B cell (primary cell): ENCODE results near the gene LRFN5. TPM values are rescaled to one million over a fixed set of nuclear protein-coding genes. Genes with fewer than 3 reads are reported as not detected.

Experiments used
- ATAC-seq: fragments of 200-7000 bp; cut with Tn5 transposase; one replicate; pipeline ENCODE4 v1.10.0; 2021; ENCODE audit warnings: low read depth, mild to moderate bottlenecking, moderate number of reproducible peaks, moderate library complexity
- CTCF ChIA-PET: fragments of 350-600 bp; sonication (Branson Sonifier 250); formaldehyde crosslinking; loops from one replicate; lab custom pipeline; 2021; ENCODE audit warnings: antibody characterized with exemption, inconsistent platforms; lab: Charles Lee
- POLR2A ChIA-PET: fragments of 350-600 bp; sonication (Branson Sonifier 250); formaldehyde crosslinking; loops from one replicate; lab custom pipeline; 2021; ENCODE audit warnings: antibody characterized with exemption; lab: Charles Lee
- DNase-seq: peaks from one replicate; pipeline ENCODE4 v3.0.0; 2013
- H2AFZ ChIP-seq: 2 replicates; pipeline ENCODE4 v1.6.1; 2012; ENCODE audit warnings: mild to moderate bottlenecking, low read depth, low read length; ENCODE audit not compliant: insufficient read depth, poor library complexity, severe bottlenecking
- H3K27ac ChIP-seq, 2 donors: 1 replicate in 1 of 2; 2 replicates in 1 of 2; pipeline ENCODE4 v1.5.1; 2012 to 2013; ENCODE audit warnings: low read length in 2 of 2, mild to moderate bottlenecking in 2 of 2, moderate library complexity in 1 of 2
- H3K27me3 ChIP-seq, 4 experiments: fragments of 200-600 bp in 1 of 4; sonication (generic) in 1 of 4; replicated peaks in 1 of 4; 1 replicate in 2 of 4; 2 replicates in 2 of 4; pipeline versions ENCODE4 v1.6.1 to v1.7.0; 2013 to 2016; ENCODE audit warnings: low read length in 3 of 4, mild to moderate bottlenecking in 2 of 4, mixed read lengths in 1 of 4, moderate library complexity in 1 of 4; ENCODE audit not compliant: insufficient read depth in 4 of 4, control insufficient read depth in 3 of 4; ENCODE audit errors: control extremely low read depth in 1 of 4
- H3K36me3 ChIP-seq, 2 experiments: replicated peaks in 1 of 2; 1 replicate in 1 of 2; 2 replicates in 1 of 2; pipeline versions ENCODE4 v1.6.1 to v1.7.1; 2013; ENCODE audit warnings: low read length in 1 of 2; ENCODE audit not compliant: insufficient read depth in 2 of 2, control insufficient read depth in 1 of 2; ENCODE audit errors: control extremely low read depth in 1 of 2, extremely low read depth in 1 of 2
- H3K4me1 ChIP-seq, 2 donors: fragments of 200-600 bp in 1 of 2; sonication (generic) in 1 of 2; 1 replicate in 1 of 2; 2 replicates in 1 of 2; pipeline versions ENCODE4 v1.5.1 to v1.6.1; 2013 to 2017; ENCODE audit warnings: low read length in 2 of 2; ENCODE audit not compliant: control insufficient read depth in 2 of 2, insufficient read depth in 2 of 2
- H3K4me2 ChIP-seq: replicated peaks from 2 replicates; pipeline ENCODE3; 2012; ENCODE audit warnings: mild to moderate bottlenecking, low read depth, low read length; ENCODE audit not compliant: poor library complexity, severe bottlenecking
- H3K4me3 ChIP-seq, 5 experiments: fragments of 200-600 bp in 1 of 5; sonication (generic) in 1 of 5; 1 replicate in 3 of 5; 2 replicates in 2 of 5; pipeline versions ENCODE4 v1.5.1 to v1.7.0; 2011 to 2016; ENCODE audit warnings: low read length in 4 of 5, mild to moderate bottlenecking in 4 of 5, low read depth in 2 of 5, control low read depth in 1 of 5, moderate library complexity in 1 of 5; ENCODE audit not compliant: insufficient read depth in 1 of 5; ENCODE audit errors: control extremely low read depth in 1 of 5, extremely low read depth in 1 of 5
- H3K79me2 ChIP-seq: fragments of 200-600 bp; sonication (generic); one replicate; pipeline ENCODE4 v1.6.0; 2016; ENCODE audit warnings: low read length; ENCODE audit not compliant: control insufficient read depth, insufficient read depth
- H3K9ac ChIP-seq: fragments of 200-600 bp; sonication (generic); 2 replicates; pipeline ENCODE4 v1.6.1; 2017; ENCODE audit warnings: mild to moderate bottlenecking, low read length, moderate library complexity
- H3K9me3 ChIP-seq, 3 donors: one replicate each; pipeline versions ENCODE4 v1.6.1 to v1.7.1; 2013; ENCODE audit warnings: low read length in 2 of 3; ENCODE audit not compliant: control insufficient read depth in 2 of 3, insufficient read depth in 1 of 3; ENCODE audit errors: control extremely low read depth in 1 of 3
- H4K20me1 ChIP-seq: 2 replicates; pipeline ENCODE4 v1.6.0; 2012; ENCODE audit warnings: mild to moderate bottlenecking, low read length; ENCODE audit not compliant: insufficient read depth, control insufficient read depth, poor library complexity, severe bottlenecking
- H3K27ac Mint-ChIP-seq: one replicate; pipeline ENCODE4 v1.8.0; 2021; ENCODE audit warnings: mixed read lengths
- H3K27me3 Mint-ChIP-seq: one replicate; pipeline ENCODE4 v1.8.0; 2021; ENCODE audit warnings: mixed read lengths
- H3K4me1 Mint-ChIP-seq: one replicate; pipeline ENCODE4 v1.8.0; 2021; ENCODE audit warnings: mixed read lengths
- H3K4me3 Mint-ChIP-seq: one replicate; pipeline ENCODE4 v1.8.0; 2021; ENCODE audit warnings: mixed read lengths
- H3K9me3 Mint-ChIP-seq: one replicate; pipeline ENCODE4 v1.8.0; 2022; ENCODE audit warnings: mixed read lengths; ENCODE audit not compliant: insufficient read depth
- CTCF ChIP-seq: fragments of 200-600 bp; IDR thresholded peaks from one replicate; pipeline ENCODE4 v1.8.0; 2022; ENCODE audit warnings: antibody characterized with exemption, mild to moderate bottlenecking
- EZH2 ChIP-seq: IDR thresholded peaks from 2 replicates; pipeline ENCODE4 v1.6.1; 2012; ENCODE audit warnings: borderline replicate concordance, low read depth, mild to moderate bottlenecking, moderate library complexity, low read length; ENCODE audit not compliant: insufficient read depth, poor library complexity, severe bottlenecking
- WGBS: methylation state at CpG from one replicate; pipeline ENCODE4 v1.1.5; 2013; ENCODE audit warnings: missing lambda C conversion rate; ENCODE audit not compliant: insufficient coverage; 5-methylcytosine and 5-hydroxymethylcytosine counted together
- intact Hi-C: fragments of 100-400 bp; cut with micrococcal nuclease; formaldehyde crosslinking; loops from one replicate; pipeline ENCODE4 v1.10.0; 2022
- polyA plus RNA-seq: library from polyadenylated mRNA; depleted of rRNA; stranded (reverse); fragments of >200 nt; gene quantifications from 2 replicates; pipeline ENCODE4 v1.2.3, GENCODE V29; 2012
- total RNA-seq, 2 donors: library from RNA; stranded (reverse); fragments of 120-200 nt in 1 of 2; gene quantifications; 1 replicate in 1 of 2; 2 replicates in 1 of 2; pipeline versions ENCODE4 v1.2.3 to v1.2.4, GENCODE V29; 2013 to 2022

The LRFN5 gene
- total and polyA plus RNA-seq, 2 donors (not counting 1 experiment from before 2014, with no cell fraction given), result 0.30 TPM; not detected in 1

DNA sequence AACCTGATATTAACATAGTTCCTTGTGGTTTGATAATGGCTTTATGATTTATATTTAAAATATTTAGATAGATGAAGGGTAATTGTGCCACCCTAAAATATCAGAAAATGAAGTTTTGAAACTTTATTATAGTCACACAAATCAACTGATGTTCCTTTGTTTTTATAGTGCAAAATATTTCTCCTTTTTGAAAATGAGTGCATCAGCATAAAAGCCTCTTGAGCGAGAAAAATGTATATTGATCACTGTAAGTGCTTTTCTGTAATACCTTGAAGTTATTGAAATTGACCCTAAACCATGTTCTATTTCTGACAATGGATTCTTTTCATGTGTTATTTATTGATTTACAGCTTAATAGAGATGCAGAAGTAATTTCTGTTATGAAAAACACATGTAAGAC lies 35.0 kb downstream of the LRFN5 start:
- Mint-ChIP-seq H3K9me3 (no peaks in the 10 kb centered on the region), H3K27ac (no peak overlapping the region), H3K4me1 (no peaks in the 10 kb centered on the region), H3K4me3 (no peak overlapping the region), H3K27me3 (no peaks in the 10 kb centered on the region)
- no peak overlapping the region for H3K4me2 ChIP-seq
- H3K9me3 ChIP-seq, result peaks cover 0 to 1% (median 0%) of the 10 kb centered on the region in 3 donors
- no peaks in the 10 kb centered on the region for H4K20me1 ChIP-seq
- no peak overlapping the region for H3K4me3 ChIP-seq
- ChIA-PET CTCF (no interaction called here), POLR2A (no interaction called here)
- no peaks in the 10 kb centered on the region for H3K79me2 ChIP-seq
- TF ChIP-seq CTCF, result no peak
- no peak for TF ChIP-seq EZH2
- no peak overlapping the region for H3K27ac ChIP-seq
- H3K9ac ChIP-seq, result no peak overlapping the region
- H3K4me1 ChIP-seq, result no peaks in the 10 kb centered on the region
- H2AFZ ChIP-seq, result no peak overlapping the region
- no peaks in the 10 kb centered on the region for H3K36me3 ChIP-seq
- ATAC-seq (no peak), DNase-seq (no peak)
- H3K27me3 ChIP-seq, result no peaks in the 10 kb centered on the region
- WGBS, result no CpG with 5 or more reads among the region's 1 CpG
- intact Hi-C loops, result no loop called here

- ChIA-PET POLR2A (no interaction called here), CTCF (no interaction called here)
- Histone ChIP-seq H2AFZ (no peak overlapping the region), H3K36me3 (no peaks in the 10 kb centered on the region), H3K4me2 (no peak overlapping the region), H3K79me2 (no peaks in the 10 kb centered on the region), H3K9ac (no peak overlapping the region), H3K4me3 (no peak overlapping the region), H3K27ac (no peak overlapping the region), H4K20me1 (no peaks in the 10 kb centered on the region), H3K27me3 (no peaks in the 10 kb centered on the region), H3K4me1 (no peaks in the 10 kb centered on the region), H3K9me3 (peaks cover 0 to 1% (median 0%) of the 10 kb centered on the region in 3 donors)
- Mint-ChIP-seq H3K27me3 (no peaks in the 10 kb centered on the region), H3K4me1 (no peaks in the 10 kb centered on the region), H3K27ac (no peak overlapping the region), H3K4me3 (no peak overlapping the region), H3K9me3 (no peaks in the 10 kb centered on the region)
- ATAC-seq, result no peak
- 70% methylated on average over 1 of the region's 1 CpG for WGBS
- TF ChIP-seq EZH2 (no peak), CTCF (no peak)
- intact Hi-C loops, result no loop called here
- no peak for DNase-seq
Measured at GRCh38 chr14:41642367-41642766, 35.7 kb downstream of the LRFN5 start.
